GM19099 (cell line): ENCODE data around the gene ACADS.

ENCODE experiments used
- POLR2A ChIP-seq: IDR thresholded peaks from 3 replicates; pipeline ENCODE4 v1.6.1; 2011; ENCODE audit warnings: low read depth; ENCODE audit not compliant: insufficient read length; ENCODE audit errors: extremely low read depth

The ACADS gene

GRCh38 chr12:120719496-120720233 is 6.0 kb upstream of the ACADS start:
- TF ChIP-seq POLR2A = no peak

- no peak for TF ChIP-seq POLR2A
Measured at GRCh38 chr12:120720234-120720986, 5.2 kb upstream of the ACADS start.

GRCh38 chr12:120720987-120721801 is 4.4 kb upstream of the ACADS start:
- TF ChIP-seq POLR2A = no peak

GRCh38 chr12:120721866-120722265 is 3.8 kb upstream of the ACADS start:
- no peak for TF ChIP-seq POLR2A

- TF ChIP-seq POLR2A = no peak
Measured at GRCh38 chr12:120722784-120723183, 2.8 kb upstream of the ACADS start.

- TF ChIP-seq POLR2A = no peak
Measured at GRCh38 chr12:120724720-120725119, 906 bp upstream of the ACADS start.

GRCh38 chr12:120725151-120725658 is 421 bp upstream of the ACADS start:
- no peak for TF ChIP-seq POLR2A

- TF ChIP-seq POLR2A = no peak
Measured at GRCh38 chr12:120726510-120726793, 826 bp downstream of the ACADS start.

- TF ChIP-seq POLR2A = no peak
Measured at GRCh38 chr12:120726961-120727360, 1.3 kb downstream of the ACADS start.

- TF ChIP-seq POLR2A = no peak
Measured at GRCh38 chr12:120733574-120733973, 7.9 kb downstream of the ACADS start.

- TF ChIP-seq POLR2A = no peak
Measured at GRCh38 chr12:120734210-120734609, 8.6 kb downstream of the ACADS start.

GRCh38 chr12:120735181-120735580 is 9.6 kb downstream of the ACADS start:
- TF ChIP-seq POLR2A = no peak

- no peak for TF ChIP-seq POLR2A
Measured at GRCh38 chr12:120736404-120737331, 11.0 kb downstream of the ACADS start.

- no peak for TF ChIP-seq POLR2A
Measured at GRCh38 chr12:120737557-120738251, 12.1 kb downstream of the ACADS start.
